HFFc6 (cell line): ENCODE data around the gene HSFX3. TPM values are rescaled to one million over a fixed set of nuclear protein-coding genes. Genes with fewer than 3 reads are reported as not detected.
"Not testable (repeated sequence)": the region's sequence is repeated elsewhere in the genome, so short reads cannot be mapped to it uniquely, and the experiment has no call there.

Source experiments
- DNase-seq: peaks from one replicate; pipeline ENCODE4 v3.0.0-alpha.2; 2018
- H3K27ac Mint-ChIP-seq: 2 replicates; pipeline ENCODE4 v1.8.0; 2020; ENCODE audit warnings: mild to moderate bottlenecking, mixed read lengths
- H3K27me3 Mint-ChIP-seq: 2 replicates; pipeline ENCODE4 v1.8.0; 2021; ENCODE audit warnings: mild to moderate bottlenecking, moderate library complexity, mixed read lengths; ENCODE audit not compliant: insufficient read depth
- H3K36me3 Mint-ChIP-seq: 2 replicates; pipeline ENCODE4 v1.8.0; 2021; ENCODE audit warnings: low read depth, mixed read lengths
- H3K4me1 Mint-ChIP-seq: 2 replicates; pipeline ENCODE4 v1.8.0; 2020; ENCODE audit warnings: low read depth, mixed read lengths
- H3K4me3 Mint-ChIP-seq: 2 replicates; pipeline ENCODE4 v1.8.0; 2020; ENCODE audit warnings: mild to moderate bottlenecking, moderate library complexity, mixed read lengths
- H3K9me3 Mint-ChIP-seq: 2 replicates; pipeline ENCODE4 v1.8.0; 2020; ENCODE audit warnings: mild to moderate bottlenecking, mixed read lengths
- total RNA-seq, 6 experiments: library from RNA; stranded (reverse); fragmentation: NEBNext Ultra II Directional; extraction: Animal tissue kit (Norgen Biotek cat#: 25700); gene quantifications; 2 replicates in 1 of 6; 3 replicates in 5 of 6; pipeline ENCODE4 v1.2.3, GENCODE V29; 2021
- TF ChIP-seq, protein P1 (sequence below): fragments of 200-600 bp; sonication (generic); IDR thresholded peaks from 2 replicates; pipeline ENCODE4 v1.5.0; 2021; ENCODE audit warnings: antibody characterized with exemption, mild to moderate bottlenecking

Gene HSFX3
- total RNA-seq, 6 experiments from 2014 or later = not detected

DNA sequence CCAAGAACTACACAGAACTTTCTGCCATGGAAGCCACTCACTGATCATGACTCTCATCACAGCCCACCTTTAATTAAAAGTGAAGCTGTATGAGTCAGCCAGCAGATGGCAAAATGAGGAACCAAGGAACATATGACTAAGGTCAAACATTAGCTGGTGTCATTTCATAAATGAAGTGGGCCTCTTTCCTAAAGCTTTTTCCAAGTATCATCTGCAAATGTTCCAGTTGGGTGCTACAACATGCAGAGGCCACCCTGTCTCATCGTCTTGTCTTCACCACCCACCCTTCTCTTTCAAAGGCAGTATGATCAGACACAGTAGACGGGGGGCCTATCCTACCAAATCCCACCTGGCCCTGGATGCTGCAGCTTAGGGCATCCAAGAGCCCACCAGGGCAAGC is 18.1 kb downstream of the HSFX3 start:
- Mint-ChIP-seq H3K27me3 (no peaks in the 10 kb centered on the region), H3K27ac (no peak overlapping the region), H3K9me3 (no peaks in the 10 kb centered on the region), H3K4me3 (no peak overlapping the region), H3K4me1 (no peaks in the 10 kb centered on the region), H3K36me3 (no peaks in the 10 kb centered on the region)
- TF ChIP-seq, protein P1, sequence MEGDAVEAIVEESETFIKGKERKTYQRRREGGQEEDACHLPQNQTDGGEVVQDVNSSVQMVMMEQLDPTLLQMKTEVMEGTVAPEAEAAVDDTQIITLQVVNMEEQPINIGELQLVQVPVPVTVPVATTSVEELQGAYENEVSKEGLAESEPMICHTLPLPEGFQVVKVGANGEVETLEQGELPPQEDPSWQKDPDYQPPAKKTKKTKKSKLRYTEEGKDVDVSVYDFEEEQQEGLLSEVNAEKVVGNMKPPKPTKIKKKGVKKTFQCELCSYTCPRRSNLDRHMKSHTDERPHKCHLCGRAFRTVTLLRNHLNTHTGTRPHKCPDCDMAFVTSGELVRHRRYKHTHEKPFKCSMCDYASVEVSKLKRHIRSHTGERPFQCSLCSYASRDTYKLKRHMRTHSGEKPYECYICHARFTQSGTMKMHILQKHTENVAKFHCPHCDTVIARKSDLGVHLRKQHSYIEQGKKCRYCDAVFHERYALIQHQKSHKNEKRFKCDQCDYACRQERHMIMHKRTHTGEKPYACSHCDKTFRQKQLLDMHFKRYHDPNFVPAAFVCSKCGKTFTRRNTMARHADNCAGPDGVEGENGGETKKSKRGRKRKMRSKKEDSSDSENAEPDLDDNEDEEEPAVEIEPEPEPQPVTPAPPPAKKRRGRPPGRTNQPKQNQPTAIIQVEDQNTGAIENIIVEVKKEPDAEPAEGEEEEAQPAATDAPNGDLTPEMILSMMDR = no peak
- DNase-seq = no peak

DNA sequence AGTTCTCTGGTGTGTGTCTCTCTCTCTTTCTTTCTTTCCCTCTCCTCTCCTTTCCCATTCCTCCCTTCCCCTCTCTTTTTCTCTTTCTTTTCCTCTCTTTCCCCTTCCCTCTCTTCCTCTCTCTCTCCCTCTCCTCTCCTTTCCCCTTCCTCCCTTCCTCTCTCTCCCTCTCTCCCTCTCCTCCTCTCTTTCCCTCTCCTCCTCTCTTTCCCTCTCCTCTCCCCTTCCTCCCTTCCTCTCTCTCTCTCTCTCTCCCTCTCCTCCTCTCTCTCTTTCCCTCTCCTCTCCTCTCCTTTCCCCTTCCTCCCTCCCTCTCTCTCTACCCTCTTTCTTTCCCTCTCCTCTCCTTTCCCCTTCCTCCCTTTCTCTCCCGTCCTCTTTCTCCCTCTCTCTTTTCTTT is 21.3 kb downstream of the HSFX3 start:
- no peaks in the 10 kb centered on the region for H3K9me3 Mint-ChIP-seq
- H3K36me3 Mint-ChIP-seq = no peaks in the 10 kb centered on the region
- H3K4me3 Mint-ChIP-seq = no peak overlapping the region
- no peak overlapping the region for H3K27ac Mint-ChIP-seq
- H3K4me1 Mint-ChIP-seq = no peaks in the 10 kb centered on the region
- no peaks in the 10 kb centered on the region; the same call in 1 of the 2 replicates for H3K27me3 Mint-ChIP-seq
- no peak for DNase-seq
- TF ChIP-seq, protein P1 = no peak

DNA sequence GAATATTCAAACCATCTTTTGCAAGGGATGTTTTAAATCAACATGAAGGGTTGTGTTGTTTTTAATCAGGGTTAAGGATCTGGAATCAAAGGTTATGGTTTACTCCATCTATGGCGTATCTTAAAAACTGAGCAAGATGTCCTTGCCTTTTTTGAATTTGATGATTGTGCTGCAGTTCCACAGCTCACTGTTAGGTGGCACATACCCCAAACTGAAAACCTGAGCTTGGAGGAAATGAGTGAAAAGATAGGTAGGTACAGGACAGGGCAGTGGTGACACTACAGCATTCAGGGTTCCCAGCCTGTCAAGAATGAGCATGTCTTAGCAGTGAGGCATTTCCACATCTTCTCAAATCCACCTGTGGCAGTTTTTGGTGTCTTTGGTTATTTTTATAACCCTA is 22.0 kb downstream of the HSFX3 start:
- H3K36me3 Mint-ChIP-seq = no peaks in the 10 kb centered on the region
- TF ChIP-seq, protein P1 = peak; percentile 68
- no peaks in the 10 kb centered on the region; the same call in 1 of the 2 replicates for H3K27me3 Mint-ChIP-seq
- DNase-seq = peak; percentile 50
- H3K4me1 Mint-ChIP-seq = no peaks in the 10 kb centered on the region
- 0 out of 2 replicates have a peak overlapping the region, but pooled peaks have one; percentile 5 for H3K27ac Mint-ChIP-seq
- H3K4me3 Mint-ChIP-seq = no peak overlapping the region
- H3K9me3 Mint-ChIP-seq = no peaks in the 10 kb centered on the region

DNA sequence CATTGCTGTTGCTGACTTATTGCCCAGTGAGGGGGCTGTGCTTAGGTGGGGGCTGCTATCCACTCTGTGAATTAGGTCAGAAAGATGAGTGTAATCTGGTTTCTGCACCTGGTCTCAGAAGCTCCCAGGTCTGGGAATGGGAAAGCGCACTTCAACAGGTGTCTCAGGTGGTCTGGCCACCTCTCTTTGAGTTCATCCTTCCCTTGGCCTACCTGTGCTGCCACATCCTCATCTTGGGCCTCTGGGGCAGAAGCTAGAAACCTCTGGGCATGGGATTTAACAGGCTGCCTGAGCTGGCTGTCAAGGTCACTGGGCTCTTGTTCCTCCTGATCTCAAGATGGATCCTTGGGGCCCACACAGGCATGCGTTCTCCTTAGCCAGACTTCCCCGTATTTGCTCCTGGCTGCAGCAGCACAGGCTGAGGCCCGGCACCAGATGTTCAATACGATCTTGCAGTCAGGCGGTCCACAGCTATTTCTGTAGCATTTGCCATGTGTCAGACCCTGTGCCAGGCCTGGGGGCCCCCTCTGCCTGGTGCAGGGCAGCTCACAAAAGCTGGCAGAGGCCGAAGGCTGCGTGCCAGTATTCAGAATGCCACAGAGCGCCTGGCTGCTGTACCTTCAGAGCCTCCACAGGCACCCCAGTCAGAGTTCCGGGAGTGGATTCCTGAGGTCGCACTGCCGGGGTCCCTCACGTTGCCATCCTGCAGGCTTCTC is 23.2 kb downstream of the HSFX3 start:
- not testable (repeated sequence) for H3K4me3 Mint-ChIP-seq, H3K27me3 Mint-ChIP-seq, DNase-seq, H3K36me3 Mint-ChIP-seq, H3K27ac Mint-ChIP-seq, H3K4me1 Mint-ChIP-seq, H3K9me3 Mint-ChIP-seq

DNA sequence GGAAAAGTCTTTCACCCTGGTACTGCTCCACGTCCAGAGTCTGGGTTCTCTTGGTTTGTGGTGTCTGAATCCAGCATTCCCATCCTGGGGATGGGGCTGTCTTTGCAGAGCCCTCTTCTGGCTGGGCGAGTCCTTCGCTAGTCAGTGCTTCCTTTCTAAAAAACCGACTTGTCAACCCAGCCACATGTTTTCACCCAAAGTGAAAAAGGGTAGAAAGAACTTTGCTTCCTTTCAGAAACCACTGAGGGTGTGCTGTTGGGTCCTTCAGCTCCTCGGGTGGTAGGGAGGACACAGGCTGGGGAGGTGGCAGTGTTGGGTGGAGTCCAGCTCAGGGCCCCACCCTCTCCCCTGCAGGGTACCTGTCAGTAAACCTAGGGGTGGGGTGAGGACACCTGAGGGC is 23.8 kb downstream of the HSFX3 start:
- H3K27ac Mint-ChIP-seq = peak overlapping the region; percentile 54
- not testable (repeated sequence) for H3K9me3 Mint-ChIP-seq, H3K4me3 Mint-ChIP-seq, DNase-seq, H3K27me3 Mint-ChIP-seq, H3K36me3 Mint-ChIP-seq, H3K4me1 Mint-ChIP-seq

DNA sequence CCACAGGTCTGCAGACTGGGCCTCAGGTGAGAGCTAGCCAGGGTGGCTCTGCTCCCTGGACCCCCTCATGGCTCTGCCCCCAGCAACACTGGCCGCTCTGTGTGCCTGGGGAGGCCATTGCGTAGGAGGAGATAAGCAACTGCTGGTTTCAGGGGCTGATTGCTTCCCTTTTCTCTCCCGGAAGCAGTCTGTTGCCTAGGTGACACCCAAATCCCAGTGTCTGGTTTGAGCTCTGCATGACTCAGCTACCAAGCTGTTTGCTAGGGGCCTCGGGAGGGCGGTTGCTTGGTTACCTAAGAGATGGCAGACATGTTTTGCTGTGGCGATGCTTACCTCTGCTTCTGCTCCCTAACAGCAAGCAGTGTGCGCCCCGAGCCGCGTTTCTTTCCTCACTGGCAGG is 24.3 kb downstream of the HSFX3 start:
- not testable (repeated sequence) for H3K36me3 Mint-ChIP-seq, H3K27me3 Mint-ChIP-seq, H3K9me3 Mint-ChIP-seq, H3K4me3 Mint-ChIP-seq
- Mint-ChIP-seq H3K27ac (peak overlapping the region; percentile 38; the same call in 1 of the 2 replicates), H3K4me1 (peaks cover 10% of the 10 kb centered on the region)
- DNase-seq = peak; percentile 72

DNA sequence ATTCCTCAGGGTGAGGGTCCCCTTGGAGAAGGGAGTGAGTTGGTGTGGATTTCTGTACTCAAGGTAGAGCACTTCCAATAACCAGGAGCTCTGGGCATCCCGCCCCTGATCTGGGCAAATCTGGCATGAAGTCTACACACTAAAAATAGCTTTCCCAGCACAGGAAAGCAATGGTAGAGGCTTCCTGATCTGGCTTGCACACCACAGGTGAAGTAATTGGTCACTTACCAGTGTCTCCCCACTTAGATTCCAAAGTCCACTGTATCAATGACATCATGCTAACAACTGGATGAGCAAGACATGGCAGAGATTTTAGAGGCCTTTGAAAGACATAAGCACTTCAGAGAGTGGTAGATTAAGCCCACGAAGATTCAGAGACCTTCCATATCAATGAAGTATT is 26.8 kb downstream of the HSFX3 start:
- Mint-ChIP-seq H3K4me1 (peaks cover 10% of the 10 kb centered on the region), H3K27ac (no peak overlapping the region), H3K4me3 (no peak overlapping the region), H3K27me3 (peaks cover 7% of the 10 kb centered on the region), H3K9me3 (no peaks in the 10 kb centered on the region), H3K36me3 (no peaks in the 10 kb centered on the region)
- TF ChIP-seq, protein P1 = no peak
- no peak for DNase-seq
